Mucosa of stomach (tissue), 1 donor: Measurements from ENCODE around the gene MRPL21.

Experiments
- H3K27me3 ChIP-seq: one replicate; pipeline ENCODE4 v1.7.0; 2013; ENCODE audit warnings: mild to moderate bottlenecking, low read length; ENCODE audit not compliant: control insufficient read depth, insufficient read depth
- H3K36me3 ChIP-seq: one replicate; pipeline ENCODE4 v1.7.0; 2013; ENCODE audit warnings: low read length; ENCODE audit not compliant: control insufficient read depth, insufficient read depth
- H3K4me1 ChIP-seq: one replicate; pipeline ENCODE4 v1.7.0; 2013; ENCODE audit warnings: mild to moderate bottlenecking, low read length; ENCODE audit not compliant: control insufficient read depth, insufficient read depth
- H3K4me3 ChIP-seq: one replicate; pipeline ENCODE4 v1.7.0; 2013; ENCODE audit warnings: low read length
- H3K9ac ChIP-seq: one replicate; pipeline ENCODE4 v1.7.0; 2013; ENCODE audit warnings: mild to moderate bottlenecking, low read length, moderate library complexity
- H3K9me3 ChIP-seq: one replicate; pipeline ENCODE4 v1.7.0; 2013; ENCODE audit warnings: mild to moderate bottlenecking, low read length, moderate library complexity; ENCODE audit not compliant: control insufficient read depth
- donor health status: Pancreatic carcinoma.

The MRPL21 gene

DNA sequence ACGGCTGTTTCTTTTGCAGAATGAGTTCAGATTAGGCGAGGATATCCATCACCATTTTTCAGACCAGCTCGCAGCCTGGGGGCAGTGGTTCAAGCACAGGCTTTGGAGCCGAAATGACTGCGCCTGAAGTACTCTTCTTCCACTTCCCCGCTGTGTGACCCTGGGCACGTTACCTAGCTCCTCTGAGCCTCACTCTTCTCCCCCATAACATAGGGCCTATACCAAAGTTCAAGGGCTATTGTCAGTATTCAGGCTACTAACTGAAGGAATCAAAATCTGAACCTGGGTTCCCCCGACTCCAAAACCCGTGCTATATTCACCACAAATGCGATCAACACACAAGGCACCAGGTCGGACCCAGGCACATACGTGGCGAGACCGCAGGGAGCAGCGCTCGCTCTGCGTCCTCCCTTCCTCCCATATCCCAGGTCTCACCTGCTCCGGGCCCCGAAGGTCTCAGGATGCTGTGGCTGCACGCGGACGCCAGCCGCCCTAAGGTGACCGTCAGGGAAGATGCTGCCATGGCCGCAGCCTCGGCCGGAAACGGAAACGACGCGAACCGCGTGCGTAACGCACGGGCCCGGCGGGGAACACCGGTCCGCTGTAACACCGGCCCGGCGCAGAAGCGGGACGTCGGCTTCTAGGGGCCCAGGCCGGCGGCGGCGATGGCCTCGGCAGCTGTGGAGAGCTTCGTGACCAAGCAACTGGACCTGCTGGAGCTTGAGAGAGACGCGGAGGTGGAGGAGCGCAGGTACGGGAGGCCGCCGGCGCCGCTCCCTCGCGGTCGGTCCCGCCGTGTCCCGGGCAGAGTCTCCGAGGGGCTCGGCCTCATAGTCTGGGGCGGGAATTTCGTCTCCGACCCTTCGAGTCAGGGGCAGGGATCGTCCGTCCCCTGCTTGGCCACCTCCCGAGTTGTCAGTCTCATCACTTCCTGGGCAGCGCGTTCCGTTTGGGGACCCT is at the start of gene MRPL21, which contains the start of gene IGHMBP2:
MRPL21 (minus strand) TSS at position 545 of the 960 bp plus-strand sequence; CDS start at position 523, 22 bp downstream.
IGHMBP2 (plus strand) TSS at position 604 of the 960 bp plus-strand sequence; CDS start at position 666, 62 bp downstream.
- Histone ChIP-seq H3K9ac (peak within 1 kb of the TSS; percentile 85), H3K36me3 (no peaks in the 10 kb centered on the region), H3K4me1 (peaks cover 7% of the 10 kb centered on the region), H3K9me3 (no peaks in the 10 kb centered on the region), H3K4me3 (peak within 1 kb of the TSS; percentile 73), H3K27me3 (no peaks in the 10 kb centered on the region)

DNA sequence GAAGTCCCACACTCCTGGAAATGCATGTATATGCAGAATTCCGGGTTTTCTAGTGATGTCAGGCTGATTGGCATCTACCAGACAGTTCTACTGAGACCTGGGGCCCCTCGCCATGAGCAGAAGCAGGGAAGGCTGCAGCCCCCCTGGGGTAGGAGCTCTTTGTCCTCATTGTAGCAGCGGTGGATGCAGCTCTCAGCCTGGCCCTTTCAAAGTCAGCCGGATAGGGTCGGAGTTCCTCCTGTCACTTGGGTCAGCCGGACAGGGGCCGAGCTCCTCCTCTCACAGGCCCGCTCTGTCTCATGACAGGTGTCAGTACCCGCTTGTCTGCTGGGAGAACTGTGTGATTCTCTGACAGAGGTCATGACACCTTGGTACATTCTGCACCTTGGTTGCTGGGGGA is 47.1 kb upstream of the MRPL21 start:
- H3K9me3 ChIP-seq, result no peaks in the 10 kb centered on the region
- peaks cover 5% of the 10 kb centered on the region for H3K27me3 ChIP-seq
- no peaks in the 10 kb centered on the region for H3K36me3 ChIP-seq
- no peak overlapping the region for H3K9ac ChIP-seq
- H3K4me3 ChIP-seq, result no peak overlapping the region
- H3K4me1 ChIP-seq, result peaks cover 20% of the 10 kb centered on the region

DNA sequence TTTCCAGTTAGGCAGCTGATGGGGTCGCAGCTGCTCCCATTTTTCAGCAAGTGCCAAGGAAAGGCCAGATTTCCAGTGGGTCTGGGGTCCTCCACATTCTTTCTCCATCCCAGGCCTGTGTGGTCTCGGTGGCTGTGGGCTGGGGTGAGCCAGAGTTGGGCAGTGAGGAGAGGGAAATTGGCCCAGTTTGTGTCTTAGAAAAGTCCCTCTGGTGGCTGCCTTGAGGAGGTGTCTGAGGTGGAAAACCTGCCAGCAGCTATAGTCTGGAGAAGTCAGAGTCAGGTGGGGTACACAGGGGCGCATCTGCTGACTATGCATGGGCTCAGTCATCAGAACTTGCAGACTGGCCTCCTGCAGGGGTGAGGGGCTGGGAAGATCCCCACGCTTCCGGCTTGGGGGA is 46.6 kb upstream of the MRPL21 start:
- Histone ChIP-seq H3K9me3 (no peaks in the 10 kb centered on the region), H3K9ac (no peak overlapping the region), H3K36me3 (no peaks in the 10 kb centered on the region), H3K27me3 (peaks cover 5% of the 10 kb centered on the region), H3K4me1 (peaks cover 16% of the 10 kb centered on the region), H3K4me3 (no peak overlapping the region)

DNA sequence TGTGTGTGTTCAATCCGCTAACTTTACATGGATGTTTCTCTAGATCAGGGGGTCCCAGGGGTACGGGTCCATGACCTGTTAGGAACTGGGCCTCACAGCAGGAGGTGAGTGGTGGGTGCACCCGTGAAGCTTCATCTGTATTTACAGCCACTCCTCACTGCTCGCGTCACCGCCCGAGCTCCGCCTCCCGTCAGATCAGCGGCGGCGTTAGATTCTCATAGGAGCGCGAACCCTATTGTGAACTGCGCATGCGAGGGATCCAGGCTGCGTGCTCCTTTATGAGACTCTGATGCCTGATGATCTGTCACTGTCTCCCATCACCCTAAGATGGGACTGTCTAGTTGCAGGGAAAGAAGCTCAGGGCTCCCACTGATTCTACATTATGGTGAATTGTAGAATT is 45.3 kb upstream of the MRPL21 start:
- Histone ChIP-seq H3K36me3 (no peaks in the 10 kb centered on the region), H3K4me1 (peaks cover 11% of the 10 kb centered on the region)

DNA sequence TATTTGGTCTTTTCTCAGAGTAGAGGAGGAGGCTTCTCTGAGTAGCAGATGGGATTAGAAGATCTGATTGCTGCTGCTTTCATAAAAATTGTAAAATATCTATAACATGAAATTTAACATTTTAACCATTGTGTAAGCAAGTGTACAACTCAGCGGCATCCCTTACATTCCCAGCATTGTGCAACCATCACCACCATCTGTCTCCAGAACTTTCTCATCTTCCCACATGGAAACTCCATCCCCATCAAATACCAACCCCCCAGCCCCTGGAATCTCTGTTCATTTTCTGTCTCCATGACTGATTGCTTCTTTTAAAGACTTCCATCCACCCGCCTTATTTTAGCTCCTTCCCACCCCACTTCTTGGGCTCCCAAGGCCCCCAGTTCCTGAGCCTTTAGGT is 44.9 kb upstream of the MRPL21 start:
- Histone ChIP-seq H3K36me3 (no peaks in the 10 kb centered on the region), H3K9ac (no peak overlapping the region), H3K4me3 (no peak overlapping the region), H3K27me3 (peaks cover 5% of the 10 kb centered on the region), H3K4me1 (peaks cover 11% of the 10 kb centered on the region), H3K9me3 (no peaks in the 10 kb centered on the region)

More for the DNA sequence above, 45.3 kb upstream of the MRPL21 start:
- Histone ChIP-seq H3K27me3 (peaks cover 5% of the 10 kb centered on the region), H3K9me3 (no peaks in the 10 kb centered on the region), H3K9ac (no peak overlapping the region), H3K4me3 (no peak overlapping the region)

DNA sequence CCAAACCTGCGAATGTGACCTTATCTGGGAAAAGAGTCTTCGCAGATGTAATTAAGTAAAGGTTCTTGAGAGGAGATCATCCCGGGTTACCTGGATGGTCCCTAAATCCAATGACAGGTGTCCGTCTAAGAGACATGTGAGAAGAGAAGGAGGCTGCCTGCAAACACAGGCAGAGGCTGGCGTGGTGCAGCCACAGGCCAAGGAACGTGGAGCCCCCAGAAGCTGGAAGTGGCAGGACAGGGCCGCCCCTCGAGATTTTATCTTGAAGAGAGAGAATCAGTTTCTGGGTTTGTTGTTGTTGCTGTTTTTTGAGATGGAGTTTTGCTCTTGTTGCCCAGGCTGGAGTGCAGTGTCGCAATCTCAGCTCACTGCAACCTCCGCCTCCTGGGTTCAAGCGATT is 43.5 kb upstream of the MRPL21 start:
- Histone ChIP-seq H3K9ac (no peak overlapping the region), H3K4me1 (peaks cover 22% of the 10 kb centered on the region)

DNA sequence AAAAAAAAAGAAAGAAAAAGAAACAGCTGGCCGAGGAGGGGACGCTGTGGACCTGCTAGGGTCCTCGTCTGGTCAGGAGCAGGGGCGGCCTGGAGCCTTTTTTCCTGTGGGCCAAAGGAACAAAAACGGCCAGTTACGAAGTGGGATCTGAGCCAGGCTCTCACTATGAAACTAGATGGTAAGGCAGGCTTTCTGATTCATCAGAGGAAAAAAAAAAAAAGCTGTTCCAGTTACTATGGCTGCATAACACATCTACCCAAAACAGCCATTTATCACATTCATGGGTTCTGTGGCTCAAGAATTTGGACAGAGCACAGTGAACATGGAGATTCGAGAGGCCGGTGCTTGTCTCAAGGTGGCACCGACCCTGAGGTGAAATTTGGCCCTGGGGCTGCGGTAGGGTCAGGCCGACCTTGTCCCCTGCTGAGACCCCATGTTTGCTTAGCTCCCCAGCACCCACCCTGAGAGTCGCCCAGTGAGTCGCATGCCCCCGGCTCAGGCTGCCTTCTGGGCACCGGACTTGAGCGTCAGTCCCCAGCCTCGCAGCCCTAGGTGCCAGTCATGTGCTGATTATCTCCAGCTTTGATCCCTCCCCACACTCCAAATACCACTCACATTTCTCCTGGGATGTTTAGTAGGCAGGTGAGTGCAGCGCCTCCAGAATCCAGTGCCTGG is 42.9 kb upstream of the MRPL21 start:
- Histone ChIP-seq H3K4me1 (peaks cover 22% of the 10 kb centered on the region), H3K9me3 (no peaks in the 10 kb centered on the region), H3K27me3 (peaks cover 5% of the 10 kb centered on the region), H3K9ac (no peak overlapping the region), H3K36me3 (no peaks in the 10 kb centered on the region), H3K4me3 (no peak overlapping the region)

More for the DNA sequence above, 43.5 kb upstream of the MRPL21 start:
- H3K4me3 ChIP-seq, result no peak overlapping the region
- no peaks in the 10 kb centered on the region for H3K36me3 ChIP-seq
- H3K9me3 ChIP-seq, result no peaks in the 10 kb centered on the region
- peaks cover 5% of the 10 kb centered on the region for H3K27me3 ChIP-seq

DNA sequence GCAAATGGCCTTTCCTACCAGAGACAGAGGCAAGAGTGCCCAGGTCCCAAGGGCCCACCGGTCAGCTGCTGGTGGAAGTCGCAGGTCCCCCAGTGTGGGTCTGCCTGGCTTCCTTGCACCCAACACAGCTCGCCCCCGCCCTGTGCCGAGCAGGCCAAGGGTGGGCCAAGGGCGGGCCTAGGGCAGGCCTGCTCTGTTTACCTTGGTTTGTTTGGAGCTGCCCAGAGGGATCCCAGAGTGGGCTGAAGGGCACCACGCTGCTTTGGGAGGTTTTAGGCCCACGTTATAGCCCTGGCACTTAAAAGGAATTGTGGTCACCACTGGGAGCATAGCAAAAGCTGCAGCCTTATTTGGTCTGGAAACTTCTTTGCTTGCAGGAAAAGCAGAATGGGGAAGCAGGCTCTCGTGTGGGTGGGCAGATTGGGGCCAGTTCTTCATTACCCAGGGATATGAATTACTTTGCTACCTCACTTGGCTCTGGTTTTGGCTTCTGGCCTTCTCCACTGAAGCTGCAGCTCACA is 39.2 kb upstream of the MRPL21 start:
- no peaks in the 10 kb centered on the region for H3K9me3 ChIP-seq
- no peak overlapping the region for H3K9ac ChIP-seq
- H3K27me3 ChIP-seq, result peaks cover 5% of the 10 kb centered on the region
- H3K36me3 ChIP-seq, result no peaks in the 10 kb centered on the region
- H3K4me3 ChIP-seq, result no peak overlapping the region
- peaks cover 22% of the 10 kb centered on the region for H3K4me1 ChIP-seq

DNA sequence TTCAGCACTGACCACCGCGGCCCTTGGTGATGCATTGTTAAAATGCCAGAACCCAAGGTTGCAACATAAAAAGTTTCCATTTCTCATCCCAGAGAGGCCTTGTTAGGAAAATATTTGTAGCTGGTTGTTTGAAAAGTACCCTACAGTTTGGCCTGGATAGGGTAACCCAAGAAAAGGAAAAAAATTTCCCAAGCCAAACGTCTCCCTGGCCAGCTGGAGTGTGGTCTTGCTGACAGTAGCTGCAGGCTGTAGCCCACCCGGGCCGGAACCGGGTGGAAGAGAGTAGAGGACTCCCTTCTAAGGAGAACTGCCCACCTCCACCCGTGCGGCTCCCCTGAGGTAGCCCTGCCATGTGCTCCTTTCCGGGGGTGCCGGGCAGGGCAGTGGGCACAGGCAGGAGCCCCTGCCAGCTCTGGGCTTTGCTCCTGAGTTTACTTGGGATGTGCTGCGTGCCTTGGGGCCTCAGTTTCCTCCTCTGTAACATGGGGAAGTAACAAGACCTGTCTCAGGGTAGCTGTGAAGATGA is 38.5 kb upstream of the MRPL21 start:
- no peak overlapping the region for H3K4me3 ChIP-seq
- no peak overlapping the region for H3K9ac ChIP-seq
- no peaks in the 10 kb centered on the region for H3K9me3 ChIP-seq
- H3K36me3 ChIP-seq, result no peaks in the 10 kb centered on the region
- peaks cover 22% of the 10 kb centered on the region for H3K4me1 ChIP-seq
- peaks cover 5% of the 10 kb centered on the region for H3K27me3 ChIP-seq

DNA sequence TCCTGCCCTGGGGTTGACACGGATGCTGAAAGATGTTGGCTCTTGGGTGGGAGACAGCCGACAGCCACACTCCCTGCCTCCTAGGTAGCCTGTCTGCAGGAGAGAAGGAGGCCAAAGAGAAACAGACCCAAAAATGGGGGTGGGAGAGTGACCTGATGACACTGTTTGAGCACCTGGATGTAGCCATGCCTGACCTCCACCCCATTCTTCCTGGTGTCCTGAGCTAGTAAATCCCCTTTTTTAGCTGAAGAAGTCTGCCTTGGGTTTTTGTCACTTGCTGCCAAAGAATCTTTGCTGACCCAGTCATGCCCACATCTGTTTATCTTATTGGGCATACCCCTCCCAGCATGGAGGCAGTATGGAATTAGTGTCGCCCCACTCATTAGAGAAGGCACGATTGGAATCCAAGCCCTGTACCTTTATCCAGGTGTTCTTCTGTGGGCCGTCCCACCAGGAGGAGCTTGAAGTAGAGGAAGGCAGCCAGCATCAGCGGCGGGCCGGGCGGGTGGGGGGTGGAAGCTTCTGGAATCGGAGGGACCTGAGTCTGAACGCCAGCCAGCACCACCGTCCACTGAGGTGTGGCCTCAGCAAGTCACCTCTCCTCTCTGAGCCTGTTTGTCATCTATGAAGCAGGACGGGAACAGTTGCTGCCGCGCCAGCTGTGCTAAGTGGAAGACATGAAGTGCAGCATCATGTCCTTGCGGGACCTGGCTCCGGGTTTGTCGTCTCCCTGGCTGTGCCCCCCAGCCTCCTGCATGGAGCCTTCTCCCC is 37.9 kb upstream of the MRPL21 start:
- H3K36me3 ChIP-seq, result no peaks in the 10 kb centered on the region
- no peak overlapping the region for H3K4me3 ChIP-seq
- peaks cover under 1% of the 10 kb centered on the region for H3K27me3 ChIP-seq
- H3K9ac ChIP-seq, result no peak overlapping the region
- peaks cover 16% of the 10 kb centered on the region for H3K4me1 ChIP-seq
- H3K9me3 ChIP-seq, result no peaks in the 10 kb centered on the region

DNA sequence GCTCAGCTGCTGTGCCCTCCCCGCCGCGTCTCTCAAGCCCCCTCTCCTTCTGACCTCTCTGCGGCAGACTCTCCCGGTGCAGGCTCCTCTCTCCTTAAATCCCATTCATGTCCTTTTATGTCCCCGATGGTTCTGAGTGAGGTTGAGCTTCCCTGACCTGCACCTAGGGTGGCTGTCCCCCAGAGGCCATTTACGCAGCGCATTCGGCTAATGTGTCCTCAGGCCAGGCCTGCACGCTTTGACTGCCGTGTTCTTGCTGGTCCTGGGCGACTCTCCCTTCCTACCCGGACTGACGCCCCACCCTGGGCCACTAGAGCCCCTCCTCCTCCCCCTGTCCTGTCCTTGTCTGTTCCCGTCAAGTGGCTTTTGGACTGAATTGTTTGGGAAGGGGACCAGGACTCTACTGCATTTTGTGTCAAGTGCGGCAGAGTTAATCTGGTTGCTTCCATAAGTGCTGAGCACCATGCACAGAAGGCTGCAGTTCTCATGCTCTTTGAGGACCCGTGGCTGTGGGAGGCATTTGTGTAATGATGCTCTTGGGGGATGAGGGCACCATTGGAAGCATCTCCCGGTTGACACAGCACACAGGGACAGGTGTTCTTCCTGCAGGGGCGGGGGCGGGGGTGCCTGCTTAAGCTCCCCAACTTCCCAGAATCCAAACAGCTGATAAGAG is 37.2 kb upstream of the MRPL21 start:
- Histone ChIP-seq H3K36me3 (peaks cover 7% of the 10 kb centered on the region), H3K4me3 (no peak overlapping the region), H3K4me1 (peaks cover 11% of the 10 kb centered on the region), H3K9me3 (no peaks in the 10 kb centered on the region), H3K27me3 (no peaks in the 10 kb centered on the region), H3K9ac (no peak overlapping the region)
